Measurements from ENCODE around the gene SCYGR5.
"Not testable (repeated sequence)": the region's sequence is repeated elsewhere in the genome, so short reads cannot be mapped to it uniquely, and the experiment has no call there.

SCYGR5 gene, protein sequence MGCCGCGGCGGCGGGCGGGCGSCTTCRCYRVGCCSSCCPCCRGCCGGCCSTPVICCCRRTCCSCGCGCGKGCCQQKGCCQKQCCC

DNA sequence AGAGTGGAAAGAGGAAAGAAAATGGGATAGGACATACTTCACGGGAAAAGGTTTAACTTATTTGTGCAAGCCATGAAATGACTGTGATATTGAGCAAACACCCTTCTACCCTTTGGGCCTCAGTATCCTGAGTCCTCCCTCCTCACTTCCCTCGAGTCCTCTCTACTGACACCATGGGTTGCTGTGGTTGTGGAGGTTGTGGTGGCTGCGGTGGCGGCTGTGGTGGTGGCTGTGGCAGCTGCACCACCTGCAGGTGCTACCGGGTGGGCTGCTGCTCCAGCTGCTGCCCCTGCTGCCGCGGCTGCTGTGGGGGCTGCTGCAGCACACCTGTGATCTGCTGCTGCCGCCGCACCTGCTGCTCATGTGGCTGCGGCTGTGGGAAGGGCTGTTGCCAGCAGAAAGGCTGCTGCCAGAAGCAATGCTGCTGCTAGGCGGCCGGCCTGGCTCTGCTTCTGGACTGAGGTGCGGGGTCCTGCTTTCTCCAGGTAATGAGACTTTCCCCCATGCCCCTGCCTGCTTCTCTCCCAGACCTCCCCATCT is at the start of gene SCYGR5:
SCYGR5 (plus strand) TSS at position 174 of the 540 bp plus-strand sequence; CDS start at position 174, 0 bp downstream.
- not testable (repeated sequence) for DNase-seq (ENCODE audit: low spot score)

- no peak for DNase-seq (ENCODE audit: low spot score)
These were observed 49.0 kb upstream of the SCYGR5 start, which contains the start of gene SCYGR4 for GRCh38 chr2:227617316-227618230. SCYGR4 (plus strand) TSS chr2:227617498; CDS start chr2:227617498, 0 bp downstream.

DNA sequence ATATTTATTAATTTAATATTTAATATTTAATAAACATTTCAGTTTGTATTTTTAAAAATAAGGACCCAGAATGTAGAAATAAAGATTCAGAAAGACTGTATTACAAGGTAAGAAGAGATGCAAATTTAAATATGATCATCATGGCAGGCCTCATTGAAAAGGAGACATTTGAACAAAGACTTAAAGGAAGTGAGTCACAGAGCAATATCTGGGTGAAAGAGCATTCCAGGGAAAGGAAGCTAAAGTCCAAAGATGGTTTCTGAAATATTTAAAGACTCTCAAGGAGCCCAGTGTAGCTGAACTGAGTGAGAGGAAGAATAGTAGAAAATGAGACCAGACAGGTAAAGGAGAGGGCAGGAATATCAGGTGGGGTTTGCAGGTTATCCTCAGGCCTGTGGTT is 43.4 kb upstream of the SCYGR5 start:
- peak; percentile 56 for DNase-seq (ENCODE audit: low spot score)

DNA sequence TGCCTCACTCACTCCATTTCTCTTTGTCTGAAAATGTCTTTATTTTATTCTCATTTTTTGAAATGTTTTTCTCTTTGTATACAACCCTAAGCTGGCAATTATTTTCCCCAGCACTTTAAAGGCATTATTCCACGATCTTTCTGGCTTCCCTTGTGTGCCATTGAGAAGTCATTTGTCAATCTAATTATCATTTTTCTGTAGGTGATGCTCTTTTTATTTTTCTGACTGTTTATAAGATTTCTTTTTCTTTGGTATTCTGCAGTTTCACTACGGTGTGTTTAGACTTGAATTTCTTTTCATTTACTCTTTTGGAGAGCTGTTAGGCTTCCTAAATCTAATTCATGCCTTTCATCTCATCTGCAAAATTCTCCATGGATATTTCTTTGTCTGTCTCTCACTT is 41.2 kb upstream of the SCYGR5 start:
- no peak for DNase-seq (ENCODE audit: low spot score)

DNA sequence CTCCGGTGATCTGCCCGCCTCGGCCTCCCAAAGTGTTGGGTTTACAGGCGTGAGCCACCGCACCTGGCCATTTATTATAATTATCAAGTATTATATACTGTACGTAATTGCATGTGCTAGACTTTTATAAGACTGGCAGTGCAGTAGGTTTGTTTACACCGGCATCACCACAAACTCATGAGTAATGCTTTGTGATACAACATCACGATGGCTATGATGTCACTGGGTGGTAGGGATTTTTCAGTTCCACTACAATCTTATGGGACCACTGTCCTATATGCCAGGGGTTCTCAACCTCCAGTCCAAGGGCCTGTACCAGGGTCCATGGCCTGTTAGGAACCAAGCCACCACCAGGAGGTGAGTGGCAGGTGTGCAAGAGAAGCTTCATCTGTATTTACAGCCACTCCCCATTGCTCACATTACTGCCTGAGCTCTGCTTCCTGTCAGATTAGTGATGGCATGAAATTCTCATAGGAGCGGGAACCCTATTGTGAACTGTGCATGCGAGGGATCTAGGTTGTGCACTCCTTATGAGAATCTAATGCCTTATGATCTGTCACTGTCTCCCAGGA is 39.9 kb upstream of the SCYGR5 start:
- DNase-seq (ENCODE audit: low spot score): no peak

DNA sequence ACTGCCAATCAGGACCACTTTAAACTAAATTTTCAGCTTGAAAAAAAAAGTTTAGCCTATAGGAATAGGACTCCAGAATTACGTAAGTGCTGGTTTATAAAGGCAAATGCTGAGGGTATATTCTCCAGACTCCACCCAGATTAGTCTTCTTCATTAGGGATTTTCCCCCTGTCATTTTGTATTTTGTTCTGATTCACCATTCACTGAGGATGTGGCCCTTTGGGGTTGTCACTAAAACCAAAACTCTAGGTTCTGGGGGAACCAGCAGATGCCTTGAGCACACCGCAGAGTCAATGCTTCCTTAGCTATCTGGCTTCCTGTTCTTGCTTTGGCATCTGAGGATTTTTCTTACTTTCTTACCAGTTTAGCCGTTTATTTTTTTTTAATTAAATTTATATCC is 38.8 kb upstream of the SCYGR5 start:
- no peak for DNase-seq (ENCODE audit: low spot score)

GRCh38 chr2:227629435-227629834 is 37.2 kb upstream of the SCYGR5 start:
- DNase-seq (ENCODE audit: low spot score): no peak

GRCh38 chr2:227630322-227630721 is 36.3 kb upstream of the SCYGR5 start:
- DNase-seq (ENCODE audit: low spot score): no peak

DNA sequence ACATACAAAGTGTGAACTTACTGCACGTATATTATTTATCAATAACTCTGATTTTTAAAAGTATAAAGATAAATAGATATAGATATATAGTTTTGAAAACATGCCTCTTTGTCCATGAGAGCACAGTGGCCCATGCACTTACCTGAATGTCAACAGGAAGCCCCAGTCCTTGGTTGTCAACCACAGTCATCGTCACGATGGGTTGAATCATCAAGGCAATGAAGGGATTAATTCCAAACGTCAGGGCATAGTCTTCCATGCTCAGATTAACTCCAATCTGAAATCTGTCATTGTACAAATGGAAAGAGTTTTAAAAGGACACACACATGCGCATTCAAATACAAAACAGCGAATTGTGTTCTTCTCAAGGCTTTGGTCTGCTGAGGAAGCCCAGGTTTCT is 33.8 kb upstream of the SCYGR5 start:
- no peak for DNase-seq (ENCODE audit: low spot score)

DNA sequence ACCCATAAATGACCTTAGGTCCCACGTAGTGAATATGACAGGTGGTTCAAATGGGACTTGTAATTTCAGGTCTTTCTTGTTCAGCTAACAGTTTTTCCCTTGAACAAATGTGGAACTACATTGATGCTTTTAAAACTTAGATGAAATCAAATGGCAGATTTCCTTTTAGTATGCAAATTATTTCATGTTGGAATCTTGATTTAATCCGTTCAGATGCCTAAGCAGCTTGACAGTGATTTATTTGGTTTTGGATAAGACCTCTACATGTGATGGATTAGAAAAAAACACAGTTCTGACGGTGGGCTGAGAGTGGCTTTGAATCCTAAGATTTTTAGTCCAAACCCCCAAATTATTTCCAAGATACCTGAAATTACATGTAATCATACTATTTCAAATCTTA is 32.4 kb upstream of the SCYGR5 start:
- DNase-seq (ENCODE audit: low spot score): no peak

DNA sequence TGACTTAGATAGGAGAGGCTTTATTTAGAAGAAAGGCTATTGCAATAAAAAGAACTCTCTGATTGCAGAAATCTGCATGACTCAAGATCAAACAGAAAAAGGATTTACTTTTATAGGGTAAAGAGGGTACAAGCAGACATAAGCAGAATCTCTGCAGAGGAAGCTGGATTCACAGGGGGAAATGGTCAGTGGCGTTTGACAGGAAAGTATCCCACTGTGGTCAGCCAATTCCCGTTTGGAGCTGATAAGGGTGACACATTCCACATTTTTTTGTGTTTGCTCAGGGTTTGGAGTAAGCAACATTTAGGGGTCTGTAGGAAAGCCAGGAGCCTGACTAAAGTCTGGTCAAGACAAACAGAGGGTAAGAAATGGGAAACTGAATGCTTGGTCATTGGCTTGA is 23.9 kb upstream of the SCYGR5 start:
- DNase-seq (ENCODE audit: low spot score): no peak

DNA sequence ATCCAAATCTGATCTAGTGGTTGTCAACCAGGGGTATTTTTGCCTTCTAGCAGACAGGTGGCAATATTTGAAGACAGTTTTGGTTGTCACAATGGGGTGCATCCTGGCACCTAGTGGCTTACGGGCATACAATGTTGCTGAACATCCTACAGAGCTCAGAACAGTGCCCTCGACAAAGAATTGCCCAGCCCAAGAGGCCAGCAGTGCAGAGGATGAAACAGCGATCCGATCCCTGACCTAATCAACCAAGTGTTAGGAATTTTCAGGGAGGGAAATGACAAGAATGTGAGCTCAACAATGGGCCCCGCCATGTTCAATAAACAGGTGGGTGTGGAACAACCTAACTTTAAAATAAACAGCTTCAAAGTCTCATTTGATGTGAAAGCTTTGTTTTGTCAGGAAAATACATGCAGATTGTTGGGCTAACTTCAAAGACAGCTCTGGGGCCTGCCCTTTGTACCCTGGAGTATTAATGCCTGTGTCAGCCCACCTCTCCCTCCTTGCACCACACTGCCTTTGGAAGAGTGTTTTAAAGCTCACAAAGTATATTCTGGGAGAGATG is 22.5 kb upstream of the SCYGR5 start:
- no peak for DNase-seq (ENCODE audit: low spot score)

GRCh38 chr2:227653419-227653818 is 13.2 kb upstream of the SCYGR5 start:
- DNase-seq (ENCODE audit: low spot score): peak; percentile 13

GRCh38 chr2:227654426-227654825 is 12.2 kb upstream of the SCYGR5 start:
- DNase-seq (ENCODE audit: low spot score): no peak

DNA sequence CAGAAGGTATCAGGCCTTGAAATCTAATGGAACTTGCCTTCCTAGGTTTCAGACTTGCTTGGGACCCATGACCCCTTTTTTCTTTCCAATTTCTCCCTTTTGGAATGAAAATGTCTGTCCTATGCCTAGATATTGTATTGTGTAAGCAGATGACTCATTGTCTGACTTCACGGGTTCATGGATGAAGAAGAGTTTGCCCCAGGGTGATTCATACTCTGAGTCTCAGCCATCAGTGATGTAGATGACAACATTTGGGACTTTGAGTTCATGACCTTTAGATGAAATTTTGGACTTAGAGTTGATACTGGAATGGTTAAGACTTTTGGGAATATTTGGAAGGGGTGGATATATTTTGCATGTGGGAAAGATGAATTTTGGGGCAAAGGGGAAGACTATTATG is 11.2 kb upstream of the SCYGR5 start:
- DNase-seq (ENCODE audit: low spot score): peak; percentile 90

GRCh38 chr2:227657199-227657845 is 9.3 kb upstream of the SCYGR5 start:
- DNase-seq (ENCODE audit: low spot score): no peak

DNA sequence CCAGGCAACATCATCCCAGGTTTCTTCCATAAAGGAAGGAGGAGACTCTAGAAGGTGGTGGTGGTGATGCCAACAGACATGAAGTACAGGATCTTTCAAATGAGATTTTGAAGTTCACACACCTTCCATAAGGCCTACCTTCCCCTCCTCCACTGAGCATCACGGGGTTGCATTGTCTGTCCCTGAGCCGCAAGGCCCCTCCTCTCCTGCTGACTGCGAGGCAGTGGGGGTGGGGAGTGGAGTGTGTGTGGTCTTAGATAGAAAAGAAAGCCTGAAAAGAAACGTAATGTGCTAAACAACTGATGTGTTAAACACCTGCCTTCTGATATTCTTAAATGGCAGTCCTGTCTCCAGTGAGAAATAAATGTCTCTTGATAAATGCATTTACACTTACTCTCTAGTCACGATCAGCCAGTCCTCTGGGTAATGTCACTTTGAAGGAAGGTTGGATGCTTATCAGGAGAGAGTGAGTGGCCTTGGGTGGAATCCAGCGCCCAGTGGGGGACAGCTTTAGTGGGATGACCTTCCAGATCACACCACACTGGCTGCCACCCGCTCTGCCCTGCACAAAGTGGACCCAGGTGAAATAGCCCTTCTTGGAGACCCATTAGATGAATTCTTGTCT is 5.5 kb upstream of the SCYGR5 start:
- DNase-seq (ENCODE audit: low spot score): no peak

DNA sequence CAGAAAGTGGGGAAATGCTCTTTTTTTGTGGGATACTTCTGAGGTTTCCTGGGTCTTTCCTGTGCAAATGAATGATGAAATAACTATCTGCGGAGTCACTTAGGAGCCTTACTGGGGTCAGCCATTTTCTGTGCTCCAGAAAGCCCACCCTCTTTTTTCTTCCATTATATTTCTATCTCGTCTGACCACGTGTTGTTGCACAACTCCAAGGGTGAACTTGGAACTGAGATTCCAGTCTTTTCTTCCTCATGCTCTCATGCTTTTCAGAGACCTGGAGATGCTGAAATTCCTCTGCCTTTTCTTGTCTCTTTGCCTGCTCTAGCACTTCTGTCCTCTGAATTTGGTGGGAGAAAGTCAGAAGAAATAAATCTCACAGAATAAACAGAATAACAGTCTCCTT is 4.8 kb upstream of the SCYGR5 start:
- DNase-seq (ENCODE audit: low spot score): no peak

- DNase-seq (ENCODE audit: low spot score): no peak
These were observed 1.2 kb upstream of the SCYGR5 start for GRCh38 chr2:227665189-227665940.

GRCh38 chr2:227671170-227671905 is 4.7 kb downstream of the SCYGR5 start:
- no peak for DNase-seq (ENCODE audit: low spot score)

Data from GM03348 (cell line).